ENCODE results near the gene KCNH6.

Gene KCNH6

GRCh38 chr17:63578769-63579111, 55.6 kb downstream of the KCNH6 start:
- no peak for TF ChIP-seq CTCF (IDR thresholded peaks at IDR 0.05)

DNA sequence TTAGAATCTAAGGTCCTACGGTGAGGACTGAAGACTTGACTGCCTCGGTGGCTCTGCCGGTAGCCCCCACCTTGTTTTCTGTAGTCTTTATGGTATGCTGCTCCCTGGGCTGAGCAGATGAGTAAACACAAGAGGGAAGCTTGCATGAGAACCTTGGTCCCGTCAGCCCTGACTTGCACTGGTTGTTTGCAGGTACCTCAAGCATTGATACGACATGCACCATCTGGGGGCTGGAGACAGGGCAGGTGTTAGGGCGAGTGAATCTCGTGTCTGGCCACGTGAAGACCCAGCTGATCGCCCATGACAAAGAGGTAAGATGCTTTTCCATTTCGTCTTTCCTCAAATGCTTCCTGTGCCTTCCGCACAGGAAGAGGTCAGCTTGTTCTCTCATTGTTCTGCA, 56.5 kb downstream of the KCNH6 start:
- no peak for TF ChIP-seq CTCF (IDR thresholded peaks at IDR 0.05)

GRCh38 chr17:63587770-63588169, 64.6 kb downstream of the KCNH6 start:
- no peak for TF ChIP-seq CTCF (IDR thresholded peaks at IDR 0.05)

DNA sequence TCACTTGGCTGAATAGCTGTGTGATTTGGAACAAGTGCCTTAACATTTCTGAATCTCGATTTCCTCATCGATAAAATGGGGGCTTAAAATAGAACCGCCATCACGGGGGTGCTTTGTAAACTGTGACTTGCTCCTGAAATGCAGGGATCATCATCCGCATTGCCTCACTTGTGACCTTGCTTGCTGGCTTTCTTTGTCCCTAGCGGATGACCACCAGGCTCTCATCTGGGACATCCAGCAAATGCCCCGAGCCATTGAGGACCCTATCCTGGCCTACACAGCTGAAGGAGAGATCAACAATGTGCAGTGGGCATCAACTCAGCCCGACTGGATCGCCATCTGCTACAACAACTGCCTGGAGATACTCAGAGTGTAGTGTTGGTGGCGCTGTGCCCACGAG, 65.6 kb downstream of the KCNH6 start:
- TF ChIP-seq CTCF (IDR thresholded peaks at IDR 0.05) = no peak

GRCh38 chr17:63589646-63590045, 66.5 kb downstream of the KCNH6 start:
- no peak for TF ChIP-seq CTCF (IDR thresholded peaks at IDR 0.05)

DNA sequence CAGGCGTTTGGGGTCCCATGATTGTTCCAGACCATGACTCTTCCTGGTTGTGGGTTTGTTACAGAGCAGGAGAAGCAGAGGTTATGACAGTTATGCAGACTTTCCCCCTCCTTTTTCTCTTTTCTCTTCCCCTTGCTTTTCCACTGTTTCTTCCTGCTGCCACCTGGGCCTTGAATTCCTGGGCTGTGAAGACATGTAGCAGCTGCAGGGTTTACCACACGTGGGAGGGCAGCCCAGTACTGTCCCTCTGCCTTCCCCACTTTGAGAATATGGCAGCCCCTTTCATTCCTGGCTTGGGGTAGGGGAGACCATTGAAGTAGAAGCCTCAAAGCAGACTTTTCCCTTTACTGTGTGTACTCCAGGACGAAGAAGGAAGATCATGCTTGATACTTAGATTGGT, 69.6 kb downstream of the KCNH6 start:
- TF ChIP-seq CTCF (IDR thresholded peaks at IDR 0.05) = no peak

GRCh38 chr17:63595132-63595531, 72.0 kb downstream of the KCNH6 start:
- no peak for TF ChIP-seq CTCF (IDR thresholded peaks at IDR 0.05)

Measured in LNCAP (cell line).